ENCODE results near the gene CEP295NL.

The CEP295NL gene

DNA sequence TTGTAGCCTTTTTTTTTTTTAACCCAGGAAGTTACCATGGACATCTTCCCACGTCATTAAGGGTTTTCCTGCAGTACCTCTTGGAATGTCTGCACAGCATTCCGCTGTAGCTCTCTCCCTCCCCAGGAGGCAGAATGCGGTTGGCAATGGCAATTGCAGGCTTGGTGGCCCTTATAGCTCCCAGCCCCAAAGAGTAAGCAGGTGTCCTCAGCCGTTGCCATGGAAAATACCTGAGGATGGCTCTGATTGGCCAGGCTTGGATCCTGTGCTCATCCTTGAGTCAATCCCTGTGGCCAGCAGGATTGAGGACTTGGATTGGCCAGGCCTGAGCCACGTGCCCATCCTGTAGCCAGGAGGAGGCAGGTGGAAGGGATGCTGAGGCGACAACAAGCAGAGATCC, 37.7 kb upstream of the CEP295NL start:
- H3K27me3 ChIP-seq (replicated peaks; ENCODE audit: control insufficient read depth, insufficient read depth, low read length, poor library complexity, severe bottlenecking) = no peaks in the 10 kb centered on the region
- no peaks in the 10 kb centered on the region for H3K36me3 ChIP-seq (ENCODE audit: control insufficient read depth, insufficient read depth, low read length)
- DNase-seq = no peak
- no peak overlapping the region for H3K27ac ChIP-seq (ENCODE audit: insufficient read depth, low read length, poor library complexity, severe bottlenecking)
- H3K9me3 ChIP-seq (ENCODE audit: control insufficient read depth, low read length) = no peaks in the 10 kb centered on the region
- H3K4me3 ChIP-seq (ENCODE audit: insufficient read depth, low read depth, low read length, poor library complexity, severe bottlenecking) = no peak overlapping the region
- no peaks in the 10 kb centered on the region for H3K4me1 ChIP-seq (ENCODE audit: control insufficient read depth, insufficient read depth, low read length, poor library complexity, severe bottlenecking)

DNA sequence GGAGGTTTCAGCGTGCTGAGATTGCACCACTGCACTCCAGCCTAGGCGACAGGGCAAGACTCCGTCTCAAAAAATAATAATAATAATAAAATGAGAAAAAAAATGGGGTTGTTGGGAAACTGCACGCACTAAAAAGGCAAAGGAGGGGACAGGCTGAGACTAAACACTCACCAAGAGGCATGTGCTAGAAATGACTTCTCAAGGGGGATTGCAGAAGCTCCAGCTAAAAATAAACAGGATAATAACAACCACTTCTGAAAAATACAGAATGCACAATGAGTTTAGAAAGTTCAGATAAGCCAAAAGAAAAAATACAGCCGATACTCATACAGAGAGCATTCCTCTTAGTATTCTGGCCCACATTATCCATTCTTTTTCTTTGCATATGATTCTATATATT, 37.3 kb upstream of the CEP295NL start:
- no peaks in the 10 kb centered on the region for H3K36me3 ChIP-seq (ENCODE audit: control insufficient read depth, insufficient read depth, low read length)
- no peak overlapping the region for H3K4me3 ChIP-seq (ENCODE audit: insufficient read depth, low read depth, low read length, poor library complexity, severe bottlenecking)
- H3K9me3 ChIP-seq (ENCODE audit: control insufficient read depth, low read length) = no peaks in the 10 kb centered on the region
- no peaks in the 10 kb centered on the region for H3K27me3 ChIP-seq (replicated peaks; ENCODE audit: control insufficient read depth, insufficient read depth, low read length, poor library complexity, severe bottlenecking)
- no peak for DNase-seq
- no peaks in the 10 kb centered on the region for H3K4me1 ChIP-seq (ENCODE audit: control insufficient read depth, insufficient read depth, low read length, poor library complexity, severe bottlenecking)
- H3K27ac ChIP-seq (ENCODE audit: insufficient read depth, low read length, poor library complexity, severe bottlenecking) = no peak overlapping the region

DNA sequence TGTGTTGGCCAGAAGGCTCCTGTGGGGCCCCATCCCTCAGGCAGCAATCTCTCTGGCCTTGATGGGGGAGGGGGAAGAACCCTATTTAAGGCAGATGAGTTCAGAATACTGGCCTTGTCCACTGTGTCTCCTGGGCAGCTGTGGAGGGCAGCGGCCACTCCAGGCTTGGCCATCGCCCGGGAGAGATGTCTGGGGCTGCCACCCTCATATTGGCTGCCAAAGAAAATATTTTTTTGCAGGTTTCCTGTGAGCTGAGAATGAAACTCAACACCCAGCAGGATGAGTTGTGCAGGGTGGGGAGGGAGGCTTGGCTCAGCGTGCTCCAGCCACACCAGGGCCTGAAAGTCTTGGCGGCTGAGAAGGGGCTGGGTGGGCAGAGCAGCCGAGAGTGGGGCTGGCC, 36.6 kb upstream of the CEP295NL start:
- Histone ChIP-seq H3K36me3 (ENCODE audit: control insufficient read depth, insufficient read depth, low read length) (no peaks in the 10 kb centered on the region), H3K4me1 (ENCODE audit: control insufficient read depth, insufficient read depth, low read length, poor library complexity, severe bottlenecking) (no peaks in the 10 kb centered on the region), H3K9me3 (ENCODE audit: control insufficient read depth, low read length) (no peaks in the 10 kb centered on the region), H3K27me3 (replicated peaks; ENCODE audit: control insufficient read depth, insufficient read depth, low read length, poor library complexity, severe bottlenecking) (no peaks in the 10 kb centered on the region), H3K27ac (ENCODE audit: insufficient read depth, low read length, poor library complexity, severe bottlenecking) (no peak overlapping the region), H3K4me3 (ENCODE audit: insufficient read depth, low read depth, low read length, poor library complexity, severe bottlenecking) (no peak overlapping the region)
- no peak for DNase-seq

DNA sequence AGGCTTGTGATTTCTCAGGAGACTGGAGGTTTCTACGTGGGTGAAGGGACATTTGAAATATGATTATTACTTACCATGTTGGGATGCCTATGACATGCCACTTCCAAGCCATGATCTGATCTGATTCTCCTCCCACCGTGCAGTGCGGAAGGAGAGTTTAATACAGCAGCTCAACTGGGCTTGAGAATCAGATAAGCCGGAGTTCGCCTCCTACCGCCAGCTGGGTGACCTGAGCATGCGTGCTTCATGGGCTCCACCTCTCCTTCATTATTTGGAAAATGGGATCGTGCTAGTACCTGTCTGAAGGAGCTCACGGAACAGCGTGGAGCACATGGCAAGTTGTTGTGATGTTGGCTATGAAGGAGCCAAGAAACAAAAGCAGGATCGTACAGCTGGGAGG, 34.6 kb upstream of the CEP295NL start:
- Histone ChIP-seq H3K27me3 (replicated peaks; ENCODE audit: control insufficient read depth, insufficient read depth, low read length, poor library complexity, severe bottlenecking) (no peaks in the 10 kb centered on the region), H3K4me1 (ENCODE audit: control insufficient read depth, insufficient read depth, low read length, poor library complexity, severe bottlenecking) (peaks cover 9% of the 10 kb centered on the region)

DNA sequence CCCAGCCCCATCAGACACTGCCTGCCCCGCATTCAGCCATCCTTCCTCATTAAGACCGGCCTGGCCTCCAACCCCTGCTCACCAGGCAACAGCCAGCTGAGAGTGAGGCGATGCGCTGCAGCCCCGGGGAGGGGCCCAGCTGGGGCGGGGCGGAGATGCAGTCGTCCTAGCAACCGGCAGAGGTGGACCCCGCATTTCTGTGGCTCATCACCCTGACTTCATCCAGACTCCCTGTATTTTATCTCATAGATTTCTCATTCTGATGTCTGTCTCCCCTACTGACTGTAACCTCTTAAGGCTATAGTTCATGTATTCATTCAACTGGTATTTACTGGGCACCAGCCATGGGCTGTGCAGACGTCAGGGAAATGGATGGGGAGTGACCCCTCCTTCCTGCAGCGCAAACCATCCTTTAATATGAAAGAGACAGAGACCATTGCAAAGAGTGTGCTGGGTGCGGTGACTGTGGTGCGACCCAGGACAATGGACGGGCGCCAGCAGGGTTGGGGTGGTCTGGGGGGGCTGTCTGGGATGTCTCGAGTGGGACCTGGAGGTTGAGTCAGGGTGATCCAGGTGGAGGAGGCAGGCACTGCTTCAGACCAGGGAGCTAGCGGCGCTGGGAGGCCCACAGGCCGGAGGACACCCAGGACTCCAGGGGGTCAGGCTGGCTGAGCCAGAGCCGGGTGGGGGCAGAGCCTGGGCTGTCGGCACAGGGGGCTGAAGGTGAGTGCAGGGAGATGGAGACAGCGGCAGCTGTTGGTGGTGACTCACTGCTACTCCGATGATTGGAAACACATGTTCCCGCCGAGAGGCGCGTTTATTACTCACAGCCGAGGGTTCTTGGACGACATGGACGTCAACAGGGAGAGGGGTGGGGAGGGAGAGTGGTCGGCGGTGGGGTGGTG, 32.7 kb upstream of the CEP295NL start:
- H3K9me3 ChIP-seq (ENCODE audit: control insufficient read depth, low read length) = no peaks in the 10 kb centered on the region
- H3K27me3 ChIP-seq (replicated peaks; ENCODE audit: control insufficient read depth, insufficient read depth, low read length, poor library complexity, severe bottlenecking) = no peaks in the 10 kb centered on the region
- H3K36me3 ChIP-seq (ENCODE audit: control insufficient read depth, insufficient read depth, low read length) = no peaks in the 10 kb centered on the region
- no peak for DNase-seq
- H3K27ac ChIP-seq (ENCODE audit: insufficient read depth, low read length, poor library complexity, severe bottlenecking) = no peak overlapping the region
- H3K4me3 ChIP-seq (ENCODE audit: insufficient read depth, low read depth, low read length, poor library complexity, severe bottlenecking) = no peak overlapping the region
- peaks cover 9% of the 10 kb centered on the region for H3K4me1 ChIP-seq (ENCODE audit: control insufficient read depth, insufficient read depth, low read length, poor library complexity, severe bottlenecking)

More for the DNA sequence above, 34.6 kb upstream of the CEP295NL start:
- Histone ChIP-seq H3K27ac (ENCODE audit: insufficient read depth, low read length, poor library complexity, severe bottlenecking) (no peak overlapping the region), H3K9me3 (ENCODE audit: control insufficient read depth, low read length) (no peaks in the 10 kb centered on the region), H3K36me3 (ENCODE audit: control insufficient read depth, insufficient read depth, low read length) (no peaks in the 10 kb centered on the region), H3K4me3 (ENCODE audit: insufficient read depth, low read depth, low read length, poor library complexity, severe bottlenecking) (no peak overlapping the region)
- no peak for DNase-seq

DNA sequence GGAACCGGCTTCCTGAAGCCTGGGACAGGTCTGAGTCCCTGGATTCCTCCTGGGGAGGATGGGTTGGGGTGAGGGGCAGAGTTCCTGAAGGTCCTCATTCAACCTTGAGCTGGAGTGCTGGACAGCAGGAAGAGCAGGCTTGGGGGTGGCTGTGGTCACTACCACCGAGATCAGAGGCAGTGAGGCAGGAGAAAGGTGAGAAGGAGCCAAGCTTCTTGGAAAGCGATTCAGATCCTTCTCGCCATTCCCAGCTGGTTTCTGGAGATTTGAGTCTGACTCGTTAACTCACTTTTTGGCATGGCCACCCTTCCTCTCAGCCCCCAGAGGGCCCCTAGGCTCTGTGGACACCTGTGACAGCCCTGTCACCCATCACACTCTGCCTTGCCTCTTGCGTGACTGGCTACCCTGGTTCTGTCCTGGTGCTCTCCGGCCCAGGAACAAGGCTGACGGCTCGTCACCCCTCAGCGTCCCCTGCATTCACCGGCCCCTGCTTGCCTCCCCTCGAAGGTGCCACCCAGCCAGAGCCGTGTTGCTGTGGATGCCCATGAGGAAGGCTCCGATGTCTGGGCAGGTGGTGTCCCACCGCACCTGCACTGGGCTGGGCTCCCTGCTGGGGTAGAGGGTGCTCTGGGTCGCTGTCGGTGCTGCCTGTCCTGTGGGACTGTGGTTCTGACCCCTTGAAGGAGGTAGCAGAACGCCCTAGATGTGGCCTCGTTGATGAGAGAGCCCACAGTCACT, 31.8 kb upstream of the CEP295NL start:
- H3K9me3 ChIP-seq (ENCODE audit: control insufficient read depth, low read length) = no peaks in the 10 kb centered on the region
- no peak for DNase-seq
- H3K27ac ChIP-seq (ENCODE audit: insufficient read depth, low read length, poor library complexity, severe bottlenecking) = no peak overlapping the region
- H3K27me3 ChIP-seq (replicated peaks; ENCODE audit: control insufficient read depth, insufficient read depth, low read length, poor library complexity, severe bottlenecking) = no peaks in the 10 kb centered on the region
- no peaks in the 10 kb centered on the region for H3K36me3 ChIP-seq (ENCODE audit: control insufficient read depth, insufficient read depth, low read length)
- no peak overlapping the region for H3K4me3 ChIP-seq (ENCODE audit: insufficient read depth, low read depth, low read length, poor library complexity, severe bottlenecking)
- H3K4me1 ChIP-seq (ENCODE audit: control insufficient read depth, insufficient read depth, low read length, poor library complexity, severe bottlenecking) = peaks cover 9% of the 10 kb centered on the region

DNA sequence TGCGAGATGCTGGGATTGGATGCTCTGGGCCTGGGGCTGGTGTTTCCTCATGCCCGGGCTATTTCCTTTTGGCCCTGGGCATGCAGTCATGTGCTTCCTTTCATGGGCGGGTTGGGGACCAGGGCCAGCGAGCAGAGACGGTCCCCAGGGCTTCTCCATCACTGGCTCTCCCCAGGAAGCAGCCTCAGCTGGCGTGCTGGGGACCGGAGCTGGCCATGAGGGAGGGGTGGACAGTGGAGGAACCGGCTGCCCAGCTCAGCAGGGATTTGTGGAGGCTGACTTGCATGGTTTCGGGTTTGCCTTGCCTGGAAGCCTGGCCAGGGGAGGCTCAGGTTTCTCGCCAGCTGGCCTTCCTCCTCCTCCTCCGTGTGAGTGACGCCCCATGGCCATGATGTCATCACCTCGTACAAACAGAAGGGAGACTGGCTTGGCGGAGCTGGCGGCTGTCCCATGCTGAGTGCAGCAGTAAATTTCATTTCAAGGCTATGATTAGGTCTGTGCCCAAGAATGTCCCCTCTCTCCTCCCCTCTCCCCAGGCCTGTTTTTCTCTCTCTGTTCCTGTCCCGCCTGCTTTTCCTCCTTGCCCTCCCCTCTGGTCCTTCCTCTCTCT, 31.1 kb upstream of the CEP295NL start:
- Histone ChIP-seq H3K36me3 (ENCODE audit: control insufficient read depth, insufficient read depth, low read length) (no peaks in the 10 kb centered on the region), H3K27ac (ENCODE audit: insufficient read depth, low read length, poor library complexity, severe bottlenecking) (no peak overlapping the region), H3K27me3 (replicated peaks; ENCODE audit: control insufficient read depth, insufficient read depth, low read length, poor library complexity, severe bottlenecking) (no peaks in the 10 kb centered on the region), H3K4me1 (ENCODE audit: control insufficient read depth, insufficient read depth, low read length, poor library complexity, severe bottlenecking) (peaks cover 9% of the 10 kb centered on the region), H3K9me3 (ENCODE audit: control insufficient read depth, low read length) (no peaks in the 10 kb centered on the region), H3K4me3 (ENCODE audit: insufficient read depth, low read depth, low read length, poor library complexity, severe bottlenecking) (no peak overlapping the region)
- no peak for DNase-seq

- Histone ChIP-seq H3K36me3 (ENCODE audit: control insufficient read depth, insufficient read depth, low read length) (no peaks in the 10 kb centered on the region), H3K4me3 (ENCODE audit: insufficient read depth, low read depth, low read length, poor library complexity, severe bottlenecking) (no peak overlapping the region), H3K27me3 (replicated peaks; ENCODE audit: control insufficient read depth, insufficient read depth, low read length, poor library complexity, severe bottlenecking) (no peaks in the 10 kb centered on the region), H3K4me1 (ENCODE audit: control insufficient read depth, insufficient read depth, low read length, poor library complexity, severe bottlenecking) (peaks cover 9% of the 10 kb centered on the region), H3K27ac (ENCODE audit: insufficient read depth, low read length, poor library complexity, severe bottlenecking) (no peak overlapping the region), H3K9me3 (ENCODE audit: control insufficient read depth, low read length) (no peaks in the 10 kb centered on the region)
- DNase-seq = peak; percentile 18 to 22 (median 20)
These were observed 30.3 kb upstream of the CEP295NL start for GRCh38 chr17:78933025-78933958.

GRCh38 chr17:78929908-78930775, 27.1 kb upstream of the CEP295NL start:
- no peak overlapping the region for H3K4me3 ChIP-seq (ENCODE audit: insufficient read depth, low read depth, low read length, poor library complexity, severe bottlenecking)
- no peaks in the 10 kb centered on the region for H3K36me3 ChIP-seq (ENCODE audit: control insufficient read depth, insufficient read depth, low read length)
- DNase-seq = no peak

More at GRCh38 chr17:78929908-78930775, 27.1 kb upstream of the CEP295NL start:
- H3K9me3 ChIP-seq (ENCODE audit: control insufficient read depth, low read length) = no peaks in the 10 kb centered on the region
- H3K27ac ChIP-seq (ENCODE audit: insufficient read depth, low read length, poor library complexity, severe bottlenecking) = no peak overlapping the region
- H3K4me1 ChIP-seq (ENCODE audit: control insufficient read depth, insufficient read depth, low read length, poor library complexity, severe bottlenecking) = peaks cover 15% of the 10 kb centered on the region
- peaks cover 6% of the 10 kb centered on the region for H3K27me3 ChIP-seq (replicated peaks; ENCODE audit: control insufficient read depth, insufficient read depth, low read length, poor library complexity, severe bottlenecking)

Data from effector memory CD4-positive, alpha-beta T cell (primary cell).